ENCODE results near the gene TRIM3.
A peak's percentile ranks its signal among the peaks of the same experiment; 100 is the strongest.

Gene TRIM3

DNA sequence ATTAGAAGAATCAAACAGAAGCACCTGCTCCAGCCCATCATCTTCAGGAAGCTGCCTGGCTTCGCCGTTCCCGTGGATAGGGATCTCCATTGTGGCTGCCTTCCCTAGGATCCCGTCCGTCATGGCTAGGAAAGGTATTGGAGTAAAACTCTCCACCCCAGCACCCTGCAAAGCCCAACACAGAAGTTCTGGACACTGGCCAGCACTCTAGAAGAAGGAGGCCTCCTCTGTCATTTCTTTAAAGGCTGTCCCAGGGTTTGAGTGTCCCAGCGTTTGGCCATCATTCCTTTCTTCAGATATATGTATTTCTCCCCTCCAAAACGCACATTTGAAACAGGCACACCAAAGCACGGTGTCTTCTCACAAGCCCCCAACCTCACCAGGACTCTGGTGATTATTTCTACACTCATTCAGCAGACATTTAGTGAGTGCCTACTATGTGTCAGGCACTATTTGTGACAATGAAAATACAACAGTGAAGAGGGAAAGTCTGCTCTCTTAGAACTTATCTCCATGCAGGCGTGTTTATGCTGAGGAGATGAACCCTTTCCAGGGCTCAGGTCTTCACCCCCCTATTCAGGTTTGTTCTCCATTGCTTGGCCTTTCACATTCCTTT is 6.7 kb upstream of the TRIM3 start:
- DNase-seq (ENCODE audit: low read depth, low spot score) = no peak

DNA sequence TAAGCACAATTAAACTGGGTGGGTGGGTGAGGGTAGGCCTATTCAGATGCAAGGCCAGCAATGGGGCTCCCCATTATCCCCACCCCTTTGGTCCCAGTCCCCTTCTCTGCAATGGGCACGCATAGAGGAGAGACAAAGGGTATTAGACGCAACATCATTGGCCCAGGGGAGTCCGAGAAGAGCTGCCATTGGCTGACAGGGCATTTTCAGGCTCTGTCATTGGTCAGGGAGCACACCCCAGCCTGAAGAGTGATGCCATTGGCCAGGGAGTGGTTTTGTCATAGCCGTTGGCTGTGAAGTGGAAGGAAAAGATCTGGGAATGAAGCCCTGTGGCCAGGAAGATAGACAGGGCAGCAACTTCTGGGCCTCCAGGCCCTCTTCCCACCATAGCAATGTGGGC is 2.8 kb upstream of the TRIM3 start:
- DNase-seq (ENCODE audit: low read depth, low spot score) = peak; percentile 6

DNA sequence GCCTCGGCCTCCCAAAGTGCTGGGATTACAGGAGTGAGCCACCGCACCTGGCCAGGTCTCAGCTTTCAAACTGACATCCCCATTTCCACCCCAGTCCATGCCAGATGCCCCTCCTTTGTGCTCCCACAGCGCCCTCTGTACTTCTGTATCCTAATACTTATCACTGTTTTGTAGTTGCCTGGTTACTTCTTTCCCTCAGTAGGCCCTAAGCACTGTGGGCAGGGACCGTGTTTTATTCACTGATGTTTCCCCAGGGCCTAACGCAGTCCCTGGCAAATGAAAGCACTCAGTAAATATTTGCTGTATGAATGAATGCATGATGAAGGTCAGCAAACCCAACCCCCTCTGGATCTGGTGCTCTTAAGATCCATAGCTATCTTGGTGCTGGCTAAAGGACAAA is 2.2 kb upstream of the TRIM3 start:
- DNase-seq (ENCODE audit: low read depth, low spot score) = peak; percentile 30

DNA sequence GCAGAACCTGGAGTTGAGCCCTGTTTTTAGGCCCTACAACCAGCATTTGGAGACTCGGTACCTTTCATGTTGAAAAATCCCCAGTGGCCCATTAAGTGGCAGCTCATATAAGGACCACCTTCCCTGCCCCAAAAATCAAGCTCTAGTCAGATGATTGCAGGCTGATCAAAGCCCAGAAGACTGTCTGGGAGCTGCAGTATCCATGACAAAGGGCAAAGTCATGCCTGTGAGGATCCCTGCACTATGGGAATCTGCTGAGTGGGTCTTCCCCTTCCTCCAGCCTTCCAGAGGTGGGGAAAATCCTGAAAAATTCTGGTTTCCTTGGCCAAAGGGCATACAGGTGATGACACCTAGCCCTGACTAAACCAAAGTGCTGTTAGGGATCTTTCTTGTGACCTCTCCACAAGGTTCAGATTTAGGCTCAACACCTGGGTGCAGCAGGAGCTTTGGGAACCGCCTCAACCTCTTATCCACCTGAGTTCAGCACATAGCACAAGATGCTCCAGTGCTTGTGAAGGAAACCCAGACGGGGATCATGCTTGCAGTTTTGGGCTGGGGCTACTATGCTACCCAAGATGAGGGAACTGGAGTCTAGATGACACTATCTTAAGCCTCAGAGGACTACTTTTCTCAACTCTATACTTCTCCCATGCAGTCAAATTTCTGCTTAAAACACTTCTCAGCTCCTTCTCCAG is 1.2 kb upstream of the TRIM3 start:
- peak; percentile 27 for DNase-seq (ENCODE audit: low read depth, low spot score)

GRCh38 chr11:6474413-6474792 is 662 bp upstream of the TRIM3 start:
- no peak for DNase-seq (ENCODE audit: low read depth, low spot score)

GRCh38 chr11:6472934-6473333 is 807 bp downstream of the TRIM3 start:
- no peak for DNase-seq (ENCODE audit: low read depth, low spot score)

DNA sequence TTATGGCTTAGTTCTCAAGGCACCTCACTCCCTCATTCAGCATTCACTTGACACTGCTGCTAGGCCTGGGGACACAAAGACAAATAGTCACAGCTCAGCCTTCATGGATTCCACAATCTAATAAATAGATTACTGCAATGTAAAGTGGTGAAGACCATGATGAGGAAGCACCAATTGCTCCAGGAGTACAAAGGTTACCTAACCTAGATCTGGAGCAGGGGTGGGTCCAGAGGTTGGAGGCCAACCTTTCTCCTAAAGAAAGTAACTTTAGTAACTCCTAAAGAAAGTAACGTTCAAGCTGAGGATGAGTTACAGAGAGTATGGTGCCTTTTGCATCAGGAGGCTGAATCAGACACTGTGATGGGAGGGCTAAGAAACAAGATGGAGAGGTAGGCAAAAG is 4.1 kb downstream of the TRIM3 start:
- no peak for DNase-seq (ENCODE audit: low read depth, low spot score)

DNA sequence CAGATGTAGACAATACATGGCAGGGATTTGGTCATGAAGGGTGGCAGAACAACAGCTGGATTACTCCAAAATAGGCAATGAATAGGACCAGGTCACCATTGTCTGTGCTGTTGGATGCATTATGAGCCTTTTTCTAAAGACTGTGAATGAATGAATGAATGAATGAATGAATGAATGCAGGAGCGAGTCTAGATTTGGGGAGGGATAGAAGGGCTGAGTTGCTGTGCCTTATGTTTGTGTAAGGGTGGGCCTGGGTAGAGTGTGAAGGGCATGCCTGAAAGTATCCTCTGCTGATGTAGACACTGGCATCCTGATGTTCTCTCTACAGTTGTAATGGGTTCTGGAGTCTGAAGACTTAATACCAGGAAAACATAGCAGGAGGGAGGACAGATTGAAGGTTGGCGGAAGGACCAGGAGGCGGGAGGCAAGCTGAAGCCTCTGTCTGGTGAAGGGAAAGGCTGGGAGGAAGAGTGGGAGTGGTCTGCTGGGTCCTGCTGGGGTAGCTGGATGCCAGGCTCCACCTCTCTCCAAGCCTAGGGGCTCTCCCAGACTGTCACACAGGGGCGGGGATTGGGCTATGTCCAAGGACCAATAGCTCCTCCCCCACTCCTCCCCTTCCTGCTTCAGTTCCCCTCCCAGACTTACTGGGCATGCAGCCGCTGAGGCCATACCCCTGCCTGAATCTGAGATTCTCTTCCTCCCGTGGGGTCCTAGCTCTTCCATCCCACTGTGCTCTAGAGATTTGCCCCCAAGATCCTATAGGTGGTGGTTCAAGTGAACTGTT is 4.8 kb downstream of the TRIM3 start:
- peak; percentile 98 for DNase-seq (ENCODE audit: low read depth, low spot score)

- no peak for DNase-seq (ENCODE audit: low read depth, low spot score)
These were observed 14.7 kb downstream of the TRIM3 start for GRCh38 chr11:6459099-6459450.

GRCh38 chr11:6458352-6459098 is 15.2 kb downstream of the TRIM3 start:
- DNase-seq (ENCODE audit: low read depth, low spot score) = no peak

DNA sequence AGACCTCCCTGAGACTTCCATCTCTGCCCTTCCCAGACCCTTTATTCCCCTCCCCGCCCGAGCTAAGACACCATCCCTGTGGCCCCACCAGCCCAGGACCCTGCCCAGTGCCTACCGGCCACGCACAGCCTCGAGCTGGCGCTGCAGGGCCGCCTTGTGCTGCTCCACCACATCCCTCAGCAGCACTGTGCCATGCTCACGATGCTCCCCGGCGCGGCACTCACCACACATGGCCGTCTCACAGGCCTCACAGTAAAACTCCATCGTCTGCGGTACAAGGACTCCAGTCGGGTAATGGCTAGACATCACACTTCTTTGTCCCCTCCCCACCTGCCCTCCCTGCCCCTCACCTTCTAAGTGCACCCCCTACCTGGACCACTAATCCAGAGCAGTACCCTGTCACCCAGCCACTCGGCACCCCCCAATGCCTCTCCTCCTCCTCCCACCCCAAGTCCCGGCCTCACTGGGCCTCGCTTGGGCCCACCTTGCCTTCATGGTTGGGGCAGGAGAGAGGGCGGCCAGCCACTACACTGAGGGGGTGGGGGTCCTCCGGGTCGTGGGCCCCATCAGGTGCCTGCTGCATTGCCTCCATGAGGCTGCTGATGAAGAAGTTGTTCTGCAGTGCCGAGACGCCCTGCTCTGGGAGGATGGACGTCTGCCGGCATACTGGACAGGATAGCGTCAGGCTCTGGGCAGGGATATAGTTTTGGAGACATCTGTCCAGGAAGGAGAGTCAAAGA is 16.0 kb downstream of the TRIM3 start:
- DNase-seq (ENCODE audit: low read depth, low spot score) = no peak

- no peak for DNase-seq (ENCODE audit: low read depth, low spot score)
These were observed 17.2 kb downstream of the TRIM3 start for GRCh38 chr11:6456361-6457073.

GRCh38 chr11:6455070-6455469 is 18.7 kb downstream of the TRIM3 start:
- no peak for DNase-seq (ENCODE audit: low read depth, low spot score)

DNA sequence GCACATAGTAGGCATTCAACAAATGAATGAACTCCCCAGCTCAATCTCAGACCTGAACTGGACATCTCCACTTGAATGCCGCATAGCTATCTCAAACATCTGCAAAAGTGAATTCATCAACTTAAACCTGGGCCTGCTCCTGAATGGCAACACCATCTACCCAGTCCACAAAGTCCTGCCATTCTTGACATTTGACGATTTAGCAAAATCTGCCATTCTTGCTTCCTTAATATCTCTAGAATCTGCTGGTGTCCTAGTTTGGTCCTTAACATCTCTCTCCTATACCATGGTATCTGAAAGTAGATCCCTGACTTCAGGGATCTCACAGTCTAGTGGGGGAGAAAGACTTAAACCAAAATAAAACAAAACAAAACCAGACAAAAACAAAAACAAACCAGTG is 20.6 kb downstream of the TRIM3 start:
- no peak for DNase-seq (ENCODE audit: low read depth, low spot score)

- no peak for DNase-seq (ENCODE audit: low read depth, low spot score)
These were observed 21.5 kb downstream of the TRIM3 start for GRCh38 chr11:6452219-6452618.

DNA sequence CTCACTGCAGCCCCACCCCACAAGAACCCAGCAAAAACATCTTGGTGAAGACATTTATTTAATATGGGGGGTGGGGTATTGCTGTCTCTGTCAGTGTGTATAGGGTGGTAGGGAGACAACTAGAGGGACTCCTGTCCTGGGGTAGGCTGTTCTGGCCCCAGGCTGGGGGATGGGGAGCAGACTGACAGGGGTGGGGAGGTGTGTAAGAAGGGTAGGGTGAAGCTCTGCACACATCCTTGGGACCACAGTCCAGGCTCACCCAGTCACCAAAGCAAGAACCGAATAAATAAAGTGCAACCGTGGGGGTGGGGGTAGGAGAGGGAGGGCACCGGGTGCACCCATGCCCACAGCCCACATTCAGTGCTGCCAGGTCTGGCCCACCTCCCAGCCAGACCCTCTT is 25.2 kb downstream of the TRIM3 start:
- DNase-seq (ENCODE audit: low read depth, low spot score) = no peak

DNA sequence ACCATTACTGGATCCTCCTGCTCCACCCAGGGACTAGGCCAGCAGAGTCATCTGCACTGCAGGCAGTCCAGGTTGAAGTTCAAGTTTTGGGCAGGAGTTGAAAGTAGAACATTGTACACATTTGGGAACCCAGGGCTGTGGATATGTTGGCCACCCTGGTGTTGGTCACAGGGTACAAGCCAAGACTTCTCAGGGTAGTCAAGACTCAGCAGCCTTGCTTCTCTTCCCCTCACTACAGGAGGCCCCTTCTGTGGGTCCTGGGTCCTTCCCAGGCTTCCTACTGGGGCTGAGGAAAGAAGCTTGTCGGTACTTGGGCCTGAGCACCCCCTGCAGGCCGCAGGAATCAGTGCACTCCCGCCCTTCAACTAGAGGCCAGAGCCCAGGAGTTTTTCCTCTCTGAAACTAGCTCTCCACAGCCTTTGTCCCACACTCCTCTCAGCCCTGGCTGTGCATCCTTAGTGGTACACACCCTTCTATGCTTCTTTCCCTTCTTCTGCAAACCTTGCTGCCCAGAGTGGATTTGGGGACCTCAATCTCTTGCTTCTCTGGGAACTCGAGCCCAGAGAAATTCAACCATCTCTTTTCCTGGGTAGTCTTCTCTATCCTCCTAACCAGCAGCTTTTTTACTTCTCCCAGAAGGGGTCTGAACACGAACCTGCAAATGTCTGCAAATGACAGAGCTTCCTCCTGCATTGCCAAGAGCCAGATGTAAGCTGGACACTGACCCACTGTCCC is 30.3 kb downstream of the TRIM3 start:
- peak; percentile 80 for DNase-seq (ENCODE audit: low read depth, low spot score)

DNA sequence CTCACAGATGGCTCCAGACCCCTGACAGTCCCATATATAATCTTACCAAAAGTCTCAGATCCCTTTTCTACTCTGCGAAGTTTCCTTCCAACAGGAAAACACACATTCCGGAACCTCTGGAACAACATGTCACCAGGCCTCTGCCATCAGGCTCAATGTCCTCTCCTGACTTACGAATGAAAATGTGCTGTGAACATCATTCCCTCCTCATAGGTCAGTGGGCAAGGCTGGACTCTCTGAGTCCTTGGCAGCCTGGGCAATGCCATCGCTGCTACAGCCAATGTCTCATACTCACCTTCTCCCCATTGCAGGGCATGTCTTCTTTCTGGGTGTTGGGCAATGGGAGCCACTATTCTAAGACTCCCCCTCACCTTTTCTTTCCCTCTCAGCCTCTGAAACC is 31.3 kb downstream of the TRIM3 start:
- DNase-seq (ENCODE audit: low read depth, low spot score) = no peak

GRCh38 chr11:6440906-6441358 is 32.8 kb downstream of the TRIM3 start, which contains the start of gene HPX:
Gene HPX, minus strand, starts transcription at chr11:6440987. Its CDS starts 24 bp downstream, at chr11:6440963.
- no peak for DNase-seq (ENCODE audit: low read depth, low spot score)

DNA sequence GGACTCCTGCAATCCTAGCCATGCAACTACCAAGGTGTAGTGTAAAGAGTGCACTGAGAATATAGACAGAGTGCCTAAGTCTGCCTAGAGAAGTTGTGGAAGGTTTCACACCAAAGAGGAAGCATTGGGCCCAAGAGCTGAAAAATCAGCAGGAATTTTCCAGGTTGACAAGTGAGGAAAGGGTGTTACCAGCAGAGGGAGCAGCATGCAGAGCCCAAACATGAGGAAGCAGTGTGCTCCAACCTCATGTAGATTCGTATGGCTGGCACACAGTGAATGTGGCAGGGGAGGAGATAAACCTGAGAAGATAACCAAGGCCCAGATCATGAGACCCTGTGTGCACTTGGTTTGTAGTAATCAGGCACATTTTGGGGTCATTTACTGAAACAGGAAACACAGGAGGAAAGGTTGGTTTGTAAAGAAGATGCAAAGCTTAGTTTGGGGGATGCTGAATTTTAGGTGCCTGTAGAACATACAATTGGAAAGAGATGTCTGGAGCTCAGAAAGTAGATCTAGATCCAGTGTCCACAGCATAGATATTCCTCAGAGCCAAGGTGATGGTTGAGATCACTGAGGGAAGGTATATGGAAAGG is 34.7 kb downstream of the TRIM3 start:
- peak; percentile 71 for DNase-seq (ENCODE audit: low read depth, low spot score)
